CD4-positive, alpha-beta T cell treated with Interferon alpha-2 for 1 hour (primary cell): ENCODE results near the gene MREG.
"Not testable (repeated sequence)": the region's sequence is repeated elsewhere in the genome, so short reads cannot be mapped to it uniquely, and the experiment has no call there.

ENCODE experiments used
- DNase-seq, 2 donors: peaks; one replicate each; pipeline ENCODE4 v3.0.0-alpha.2; 2020 to 2022

Gene MREG

DNA sequence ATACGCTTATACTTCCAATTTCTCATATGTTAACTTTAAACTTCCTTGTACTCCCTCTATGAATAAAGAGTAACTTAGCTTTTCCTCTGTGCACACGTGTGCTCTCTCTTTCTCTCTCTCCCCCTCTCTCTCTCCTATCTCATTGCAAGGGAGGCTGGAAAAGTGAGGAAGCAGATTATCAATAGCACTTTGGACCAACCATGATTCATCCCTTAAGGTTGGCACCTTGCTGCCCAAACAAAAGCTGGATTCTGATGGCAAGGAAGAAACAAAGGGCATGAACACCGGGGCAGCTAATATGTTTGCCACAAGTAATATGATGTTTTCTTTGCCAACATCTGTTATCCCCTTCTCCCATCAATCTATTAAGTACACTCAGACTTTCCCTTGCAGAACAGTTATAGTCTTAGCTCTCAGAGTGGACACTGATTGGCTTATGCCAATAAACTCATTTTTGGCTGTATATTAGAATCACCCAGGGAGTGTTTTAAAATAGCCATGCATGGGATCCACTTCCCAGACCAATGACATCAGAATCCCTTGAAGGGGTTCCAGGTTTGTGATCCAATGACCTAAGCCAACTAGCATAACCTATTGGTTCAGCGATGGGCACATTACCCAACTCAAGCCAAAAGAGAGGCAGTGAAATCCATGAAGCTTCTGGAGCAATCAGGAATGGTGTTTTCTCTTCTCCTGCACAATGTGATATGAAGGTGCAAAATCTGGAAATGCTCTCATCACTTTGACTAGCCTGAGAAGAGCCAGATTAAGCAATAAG is 60.3 kb downstream of the MREG start:
- no peak for DNase-seq

DNA sequence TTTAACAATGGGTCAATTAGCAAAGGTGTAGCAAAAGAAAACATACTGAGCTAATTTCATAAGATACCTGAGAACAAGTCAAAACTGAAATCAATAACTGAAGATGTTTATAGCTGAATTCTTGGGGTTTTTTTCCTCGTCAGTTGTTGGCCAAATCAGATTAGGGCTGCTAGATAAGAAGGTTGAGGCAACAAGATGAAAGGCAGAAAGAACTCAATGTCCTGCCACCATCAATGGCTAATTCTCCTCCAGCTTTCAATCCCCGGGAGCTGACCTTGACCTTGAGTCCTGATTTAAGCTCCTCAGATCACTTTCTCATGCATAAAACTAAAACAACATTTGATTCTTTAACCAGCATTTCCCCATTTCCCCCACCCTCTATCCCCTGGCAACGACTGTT is 61.8 kb downstream of the MREG start:
- no peak for DNase-seq

DNA sequence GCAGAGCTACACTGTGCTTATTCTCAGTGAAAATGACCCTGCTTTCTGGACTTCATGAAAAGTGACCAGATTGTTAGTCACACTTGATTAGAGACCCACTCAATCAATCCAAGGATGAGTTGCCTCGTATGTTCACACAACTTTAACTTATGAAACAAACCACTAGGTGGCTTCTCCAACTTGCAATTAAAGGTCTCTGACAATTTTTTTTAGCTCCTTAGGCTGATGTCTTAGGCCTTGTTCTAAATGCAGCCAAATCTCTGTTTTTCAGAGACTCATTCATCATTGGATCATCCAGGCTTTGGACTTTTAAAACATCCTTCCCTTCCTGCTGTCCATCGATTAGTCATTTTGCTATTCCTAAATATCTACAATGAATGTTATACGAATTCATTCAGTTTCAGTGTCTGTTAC is 63.4 kb downstream of the MREG start:
- DNase-seq: peak in 1 of 2 donors; percentile 49

DNA sequence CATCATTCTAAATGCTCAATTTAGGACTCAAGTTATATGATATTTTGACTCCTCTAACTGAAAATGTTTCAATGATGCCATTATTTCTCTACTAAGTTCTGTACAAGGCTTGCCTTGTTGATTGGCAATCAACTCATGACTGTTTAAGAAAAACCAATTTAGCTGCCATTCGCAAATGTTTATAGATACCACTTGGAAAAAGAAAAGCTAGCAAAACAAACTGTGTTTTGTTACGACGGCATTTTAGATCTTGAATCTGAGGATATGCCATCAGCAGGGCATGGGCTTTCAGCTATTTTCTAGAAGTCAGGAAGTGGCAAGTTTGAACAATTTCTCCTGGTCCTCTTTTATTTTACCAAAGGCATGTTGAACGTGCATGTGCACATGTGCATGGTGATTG is 65.3 kb downstream of the MREG start:
- DNase-seq: no peak

DNA sequence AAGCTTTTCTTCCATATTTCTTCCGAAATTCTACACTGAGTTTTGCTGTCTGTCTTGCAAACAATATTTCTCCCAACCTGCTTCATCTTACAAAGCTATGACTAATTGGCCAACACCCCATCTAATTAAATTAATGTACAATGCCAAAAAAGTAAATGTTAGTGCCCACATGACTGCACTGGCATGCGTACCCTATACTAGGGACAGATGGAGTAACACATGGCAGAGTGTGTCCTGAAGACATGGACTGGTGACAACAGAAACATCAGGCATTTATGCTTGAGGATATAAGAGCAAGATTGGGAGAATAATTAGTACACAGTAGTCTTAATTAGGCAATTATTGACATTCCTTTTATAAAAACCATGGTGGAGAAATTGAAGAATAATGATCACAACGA is 66.8 kb downstream of the MREG start:
- DNase-seq: no peak

DNA sequence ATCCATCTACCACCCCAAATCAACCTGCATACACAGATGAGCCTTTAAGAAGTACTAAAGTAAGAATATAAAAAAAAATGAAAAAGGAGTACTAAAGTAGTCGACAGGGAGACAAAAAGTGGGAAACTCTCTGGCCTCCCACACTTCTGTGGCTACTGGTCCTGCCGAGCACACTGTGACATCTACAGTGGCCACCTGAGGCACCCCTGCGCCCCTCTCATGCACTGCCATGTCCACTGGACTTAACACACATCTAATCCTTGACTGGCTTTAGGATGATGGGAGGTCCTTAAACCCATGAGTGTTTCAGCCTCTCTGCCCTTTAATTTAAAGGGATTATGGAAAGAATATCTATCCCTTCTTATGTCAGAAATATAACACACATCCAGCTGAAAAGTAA is 71.2 kb downstream of the MREG start:
- no peak for DNase-seq

DNA sequence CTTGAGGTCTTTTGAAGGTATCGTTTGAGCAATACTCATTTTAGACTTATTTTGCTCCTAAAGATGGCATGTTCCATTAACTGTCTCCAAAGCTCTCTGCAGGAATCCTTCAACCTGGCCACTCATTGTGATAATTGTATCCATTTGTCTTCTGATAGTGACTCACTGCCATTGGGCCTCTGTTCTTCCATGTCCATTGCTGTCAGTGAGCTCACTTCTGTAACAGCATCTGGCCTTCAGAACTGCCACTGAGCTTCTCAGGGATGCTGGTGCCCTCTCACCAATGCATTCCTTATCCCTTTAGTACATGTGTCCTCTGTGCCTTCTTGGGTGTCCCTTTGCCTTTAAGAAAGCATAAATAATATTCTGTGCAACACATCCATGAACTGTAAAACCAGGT is 71.6 kb downstream of the MREG start:
- DNase-seq: no peak

DNA sequence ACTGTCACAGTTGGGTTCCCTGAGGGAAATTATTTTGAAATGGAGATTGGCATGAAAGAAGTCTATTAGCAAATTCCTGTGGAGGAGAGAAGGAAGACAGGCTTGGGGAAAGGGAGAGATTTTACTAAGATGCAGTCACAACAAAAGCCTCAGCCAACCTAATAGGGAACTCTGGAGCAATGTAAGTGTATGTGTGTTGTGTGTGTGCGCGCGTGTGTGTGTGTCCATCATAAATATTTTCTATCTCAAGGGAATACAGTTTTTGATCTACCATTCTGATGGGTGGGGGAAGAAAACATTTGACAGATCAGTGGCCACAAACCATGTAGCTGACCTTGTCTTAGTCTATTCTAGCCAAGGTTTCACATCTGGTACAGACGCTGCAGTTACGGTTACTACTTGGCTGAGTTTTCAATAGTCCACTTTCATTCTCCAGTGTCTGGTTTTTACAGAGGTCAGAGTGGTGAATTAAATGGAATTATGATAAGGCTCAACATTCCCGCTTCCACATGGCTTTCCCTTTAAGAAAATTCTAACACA is 72.6 kb downstream of the MREG start:
- no peak for DNase-seq

DNA sequence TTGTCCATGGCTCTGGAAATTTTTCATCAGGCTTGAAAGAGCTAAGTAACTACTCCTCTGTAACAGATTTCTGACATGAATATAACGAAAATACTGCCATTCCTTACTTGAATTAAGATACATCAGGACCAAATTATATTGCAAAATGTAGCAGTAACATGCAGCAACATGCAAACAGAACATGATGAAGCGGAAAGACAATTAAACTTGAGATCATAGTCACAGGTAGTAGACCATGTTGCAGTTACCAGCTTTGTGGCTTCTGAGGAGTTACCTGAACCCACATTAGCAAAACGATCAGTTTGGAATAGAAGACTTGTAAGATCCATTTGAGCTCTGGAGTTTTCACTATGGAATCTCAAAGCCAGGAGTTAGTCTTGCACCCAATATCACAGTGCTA is 76.2 kb downstream of the MREG start:
- no peak for DNase-seq

DNA sequence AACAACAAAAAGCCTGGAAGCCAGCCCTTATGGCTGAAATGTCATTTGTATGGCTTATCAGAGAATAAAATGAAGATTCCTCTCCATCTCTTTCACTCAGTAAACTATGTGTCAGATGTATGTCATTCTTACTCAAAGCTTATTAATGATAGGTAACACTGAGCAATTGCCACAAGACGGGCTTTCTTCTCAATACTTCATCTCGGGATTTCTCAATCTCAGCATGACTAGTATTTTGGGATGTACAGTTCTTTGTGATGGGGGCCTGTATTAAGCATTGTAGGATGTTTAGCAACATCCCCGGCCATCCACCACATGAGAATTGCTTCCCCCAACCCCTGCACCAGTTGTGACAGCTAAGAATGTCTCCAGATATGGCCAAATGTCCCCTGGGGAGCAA is 80.2 kb downstream of the MREG start:
- no peak for DNase-seq

DNA sequence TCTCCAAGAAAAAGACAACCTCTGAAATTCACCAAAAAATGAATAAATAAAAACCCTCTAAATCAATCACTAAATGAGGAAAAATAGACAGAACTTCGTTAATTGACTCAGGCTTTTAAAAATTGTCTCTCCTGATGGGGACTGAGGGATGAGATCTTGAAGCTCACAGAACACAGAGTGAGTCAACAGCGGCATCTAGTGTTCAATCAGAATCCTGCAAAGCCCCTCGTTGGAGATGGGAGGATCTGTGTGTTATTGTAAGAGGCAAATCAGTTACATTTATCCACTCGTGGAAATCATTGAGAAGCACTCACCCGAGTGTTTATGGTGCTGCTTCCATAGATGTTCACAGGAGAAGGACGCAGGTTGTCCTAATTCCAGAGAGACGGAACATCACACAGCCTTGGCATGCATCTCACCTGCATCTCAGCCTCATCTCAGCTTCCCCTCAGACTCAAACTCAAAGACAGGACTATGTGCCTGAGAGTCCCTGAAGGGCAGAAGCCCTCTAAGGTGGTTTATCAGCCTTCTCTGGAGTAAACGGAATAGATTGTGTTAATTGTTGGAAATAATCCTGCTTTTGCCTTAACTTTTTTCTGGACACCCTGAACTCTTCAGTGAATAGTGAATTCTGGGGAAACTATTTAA is 82.0 kb downstream of the MREG start:
- DNase-seq: peak; percentile 29 to 58

DNA sequence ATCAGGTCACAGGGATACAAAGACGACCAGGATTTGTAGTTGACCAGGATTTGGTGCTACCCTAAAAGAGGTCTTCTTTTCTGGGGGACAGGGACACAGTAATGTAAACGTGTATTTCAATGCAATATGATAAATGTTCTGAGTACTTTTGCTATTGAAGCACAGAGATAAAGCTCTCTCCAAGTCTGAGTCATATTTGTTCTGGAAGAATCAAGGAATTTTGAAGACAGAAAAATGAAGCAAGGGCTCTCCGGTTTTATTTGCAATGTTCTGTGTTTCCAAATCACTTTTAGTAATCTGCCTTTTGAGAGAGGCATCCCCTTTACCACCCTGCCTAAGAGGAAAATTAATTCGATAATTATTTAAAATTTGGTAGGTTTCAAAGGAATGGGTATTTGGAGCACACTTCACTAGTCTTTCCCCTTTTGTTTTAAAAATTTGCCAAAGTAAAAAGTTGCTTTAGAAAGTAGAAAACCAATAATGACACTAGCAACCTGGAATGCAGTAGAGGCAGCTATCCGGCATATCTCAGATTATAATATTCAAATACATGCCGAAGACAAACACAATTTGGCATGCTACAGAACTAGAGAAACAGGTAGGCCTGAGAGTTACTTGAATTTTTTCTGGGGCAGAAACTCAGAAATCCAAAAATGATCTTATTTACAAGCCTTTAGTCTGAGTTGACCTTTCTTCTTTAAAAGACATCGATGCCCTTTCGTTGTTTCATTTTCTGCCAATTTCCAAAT is 82.7 kb downstream of the MREG start:
- DNase-seq: no peak

DNA sequence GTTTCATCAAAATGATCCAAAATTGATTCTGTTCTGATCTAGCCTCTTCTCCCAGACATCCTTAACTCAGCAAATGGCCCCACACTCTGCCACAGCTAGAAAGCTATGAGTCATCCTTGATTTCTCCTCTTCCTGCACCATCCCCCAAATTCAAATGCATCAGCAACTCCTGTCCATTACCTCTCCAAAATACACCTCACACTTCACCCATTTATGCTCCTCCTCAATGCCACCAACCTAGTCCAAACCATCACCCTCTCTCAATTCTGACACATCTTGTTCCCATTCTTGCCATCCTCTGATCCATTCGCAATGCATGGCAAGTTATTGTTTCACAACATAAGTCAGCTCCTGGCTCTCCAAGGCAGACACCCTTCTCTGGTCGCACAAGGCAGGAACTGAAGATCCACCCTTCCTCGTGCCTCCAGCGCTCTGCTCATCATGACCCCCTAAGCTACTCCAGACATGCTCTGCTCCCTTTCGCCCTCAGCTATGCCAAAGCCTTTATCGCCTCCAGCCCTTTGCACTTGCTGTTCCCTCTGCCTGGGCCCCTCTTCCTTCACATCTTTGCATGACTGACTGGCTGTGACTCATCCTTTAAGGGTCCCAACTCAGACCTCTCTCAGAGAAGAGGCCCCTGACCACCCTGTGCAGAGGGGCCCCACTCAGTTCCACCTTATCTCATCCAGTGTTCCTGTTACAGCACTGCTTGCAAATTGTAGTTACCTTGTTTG is 83.6 kb downstream of the MREG start:
- no peak for DNase-seq

DNA sequence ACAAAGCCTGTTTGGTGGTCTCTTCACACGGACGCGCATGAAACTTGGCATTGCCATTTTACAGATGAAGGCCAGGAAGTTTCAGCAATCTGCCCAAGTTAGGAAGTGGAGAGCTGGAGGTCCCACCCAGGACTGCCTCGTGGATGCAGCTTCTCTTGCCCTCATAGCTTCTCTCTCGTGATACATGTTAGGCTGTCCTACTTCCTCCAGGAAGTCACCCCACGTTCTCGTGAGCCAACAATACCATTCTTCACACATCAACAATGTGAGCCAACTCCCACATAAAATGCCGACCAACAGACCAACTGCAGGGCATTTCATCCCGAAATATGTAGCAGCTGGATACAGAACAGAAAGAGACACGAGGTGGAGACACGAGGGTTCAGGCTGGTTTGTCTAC is 85.3 kb downstream of the MREG start:
- DNase-seq: no peak

DNA sequence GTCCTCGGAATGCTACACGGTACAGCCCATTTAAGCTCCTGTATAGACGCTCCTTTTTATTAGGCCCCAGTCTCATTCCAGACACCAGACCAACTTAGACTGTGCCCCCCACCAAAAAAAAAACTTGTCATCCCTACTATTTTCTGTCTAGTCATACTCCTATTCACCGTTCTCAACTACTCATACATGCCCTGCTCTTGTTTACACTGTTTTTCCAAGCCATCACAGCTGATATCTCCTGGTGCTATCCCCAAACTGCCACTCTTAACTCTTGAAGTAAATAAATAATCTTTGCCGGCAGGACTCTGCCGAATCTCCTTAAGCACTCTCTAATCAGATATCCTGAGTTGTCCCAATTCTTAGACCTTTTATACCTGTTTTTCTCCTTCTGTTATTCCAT is 86.4 kb downstream of the MREG start:
- DNase-seq: not testable (repeated sequence)

DNA sequence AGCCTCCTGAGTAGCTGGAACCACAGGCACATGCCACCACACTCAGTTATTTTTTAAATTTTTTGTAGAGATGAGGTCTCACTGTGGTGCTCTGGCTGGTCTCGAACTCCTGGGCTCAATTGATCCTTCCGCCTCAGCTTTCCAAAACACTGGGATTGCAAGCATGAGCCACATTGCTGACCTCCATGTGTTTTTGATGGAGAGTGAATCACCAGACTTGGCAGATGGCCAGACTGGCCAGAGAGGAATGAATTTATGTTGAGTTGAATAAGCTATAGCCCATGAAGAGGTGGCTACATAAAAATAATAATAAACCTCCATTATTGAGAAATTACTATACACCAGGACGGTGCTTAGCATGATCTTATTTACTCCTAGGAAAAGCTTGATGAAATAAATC is 91.5 kb downstream of the MREG start:
- no peak for DNase-seq

DNA sequence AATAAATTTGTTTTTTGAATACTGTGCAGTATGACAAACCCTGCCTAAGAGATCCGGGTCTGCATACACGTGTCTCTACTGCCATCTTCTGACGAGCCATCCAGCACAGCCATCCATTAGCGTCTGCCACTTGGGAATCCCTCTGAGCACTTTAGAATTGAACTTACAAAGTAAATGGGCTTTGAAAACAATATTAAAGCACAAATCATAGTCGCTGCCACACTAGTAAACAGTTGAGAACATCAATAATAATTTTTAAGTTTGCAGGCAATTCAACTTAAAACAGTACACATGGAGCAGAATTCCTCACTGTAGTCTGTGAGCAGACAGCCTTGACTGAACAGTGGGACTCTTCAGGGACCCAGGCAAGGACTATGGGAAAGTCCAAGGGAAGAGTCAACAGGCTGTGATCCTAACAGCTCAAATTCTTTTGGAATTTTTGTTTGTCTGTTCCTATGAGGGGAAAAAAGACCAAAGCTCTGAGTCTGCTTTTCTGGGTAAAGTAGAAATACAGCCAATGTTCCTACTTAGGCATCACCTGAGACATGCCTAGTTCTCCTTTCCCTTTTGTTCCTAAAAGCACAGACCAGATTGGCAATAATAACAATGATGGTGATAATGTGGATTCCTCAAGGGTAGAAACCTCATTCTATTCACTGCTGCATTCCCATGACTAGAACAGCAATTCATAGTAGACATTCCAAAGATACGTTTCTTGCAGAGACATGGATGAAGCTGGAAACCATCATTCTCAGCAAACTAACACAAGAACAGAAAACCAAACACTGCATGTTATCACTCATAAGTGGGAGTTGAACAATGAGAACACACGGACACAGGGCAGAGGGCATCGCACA is 92.9 kb downstream of the MREG start:
- peak; percentile 55 to 59 for DNase-seq

DNA sequence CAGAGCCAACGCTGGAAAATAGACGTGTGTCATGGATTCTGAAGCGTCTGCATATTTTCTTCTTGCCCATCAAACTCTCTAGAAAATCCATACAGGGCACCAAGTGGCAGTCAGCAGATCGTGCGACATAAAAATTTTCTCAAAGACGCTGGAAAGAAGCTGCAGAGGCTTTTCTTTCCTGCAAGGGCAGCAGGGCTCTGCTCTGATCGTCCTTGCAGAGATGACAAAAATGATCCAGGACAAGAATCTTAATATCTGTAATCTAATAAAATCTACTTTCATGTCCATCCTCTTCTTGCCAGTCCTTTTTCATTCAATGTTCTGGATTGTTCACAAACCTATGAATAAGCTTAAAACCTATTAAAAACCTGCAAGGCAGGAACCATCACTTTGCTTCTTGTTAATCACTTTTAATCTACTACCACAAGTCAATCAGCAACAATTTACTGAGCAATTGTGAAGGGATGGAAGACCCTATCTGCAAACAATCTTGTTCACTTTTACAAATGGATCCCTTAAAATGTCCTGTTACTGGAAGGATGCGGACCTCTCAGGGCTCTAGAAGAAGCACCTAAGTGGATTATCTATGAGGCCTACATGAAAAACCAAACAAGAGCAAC is 93.6 kb downstream of the MREG start:
- DNase-seq: no peak

DNA sequence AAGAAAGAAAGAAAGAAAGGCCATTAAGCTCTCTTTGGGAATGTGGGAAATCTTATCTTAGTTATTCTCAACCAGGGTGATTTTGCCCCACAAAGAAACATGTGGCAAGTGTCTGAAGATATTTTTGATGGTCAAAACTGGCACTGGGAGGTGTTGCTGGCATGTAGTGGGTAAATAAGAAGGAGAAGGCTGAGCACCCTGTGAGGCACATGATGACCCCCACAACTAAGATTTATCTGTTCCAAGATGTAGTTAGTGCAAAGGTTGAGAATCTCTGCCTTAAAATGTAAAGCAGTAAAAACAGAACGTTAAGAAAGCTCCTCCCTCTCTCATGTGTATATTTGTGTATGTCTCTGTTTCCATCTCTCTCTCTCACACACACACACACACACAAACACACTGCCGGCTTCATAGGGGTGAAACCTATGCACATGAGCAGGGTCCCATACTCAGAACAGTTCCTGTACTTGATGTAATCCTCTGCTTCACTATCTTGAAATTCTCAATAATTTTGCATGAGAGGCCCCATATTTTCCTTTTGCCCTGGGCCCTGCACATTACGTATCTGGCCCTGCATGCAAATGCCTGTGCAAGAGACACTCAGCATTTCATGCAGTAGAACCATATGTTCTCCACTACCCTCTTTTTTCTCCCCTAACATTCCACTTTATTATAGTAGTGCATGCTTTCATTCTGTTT is 94.3 kb downstream of the MREG start:
- DNase-seq: no peak

DNA sequence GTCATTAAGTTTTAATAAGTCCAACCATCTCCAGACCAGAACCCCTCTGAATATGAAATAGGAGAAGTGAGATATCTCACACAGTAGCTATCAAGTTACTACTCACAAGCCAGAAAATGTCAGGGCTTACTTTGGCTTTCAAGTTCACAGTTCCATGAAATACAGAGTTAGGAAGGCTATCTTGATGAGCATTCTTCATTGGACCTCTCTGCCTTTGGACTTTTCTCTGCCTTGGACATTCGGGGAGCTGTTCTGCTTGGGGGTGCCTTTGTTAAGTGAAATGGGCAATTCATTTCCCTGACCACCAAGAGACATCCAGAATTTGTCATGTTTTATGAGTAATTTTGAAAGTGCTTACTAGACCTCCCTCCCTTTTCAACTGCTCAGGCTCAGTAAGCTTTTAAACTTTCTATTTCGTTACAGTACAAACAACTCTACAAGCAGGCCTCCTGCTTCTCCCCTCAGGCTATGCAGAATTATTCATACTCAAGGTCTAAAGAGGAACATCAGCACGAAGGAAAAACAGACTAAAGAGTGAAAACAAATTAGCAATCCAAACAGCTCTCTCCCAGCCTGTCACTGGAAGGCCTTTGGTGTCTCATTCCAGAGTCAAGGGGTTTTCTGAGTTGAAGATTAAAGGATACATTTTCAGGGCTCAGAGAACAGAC is 95.3 kb downstream of the MREG start:
- DNase-seq: no peak
